ENCODE results near the gene EDRF1.

The EDRF1 gene

GRCh38 chr10:125684581-125684980 is 34.9 kb upstream of the EDRF1 start:
- DNase-seq (ENCODE audit: low read depth) = no peak
- TF ChIP-seq CTCF (IDR thresholded peaks at IDR 0.05; ENCODE audit: control insufficient read depth, insufficient read depth, low read depth, low read length, missing control alignments) = no peak
- H3K4me3 ChIP-seq (ENCODE audit: control insufficient read depth, low read depth, low read length) = no peak overlapping the region

DNA sequence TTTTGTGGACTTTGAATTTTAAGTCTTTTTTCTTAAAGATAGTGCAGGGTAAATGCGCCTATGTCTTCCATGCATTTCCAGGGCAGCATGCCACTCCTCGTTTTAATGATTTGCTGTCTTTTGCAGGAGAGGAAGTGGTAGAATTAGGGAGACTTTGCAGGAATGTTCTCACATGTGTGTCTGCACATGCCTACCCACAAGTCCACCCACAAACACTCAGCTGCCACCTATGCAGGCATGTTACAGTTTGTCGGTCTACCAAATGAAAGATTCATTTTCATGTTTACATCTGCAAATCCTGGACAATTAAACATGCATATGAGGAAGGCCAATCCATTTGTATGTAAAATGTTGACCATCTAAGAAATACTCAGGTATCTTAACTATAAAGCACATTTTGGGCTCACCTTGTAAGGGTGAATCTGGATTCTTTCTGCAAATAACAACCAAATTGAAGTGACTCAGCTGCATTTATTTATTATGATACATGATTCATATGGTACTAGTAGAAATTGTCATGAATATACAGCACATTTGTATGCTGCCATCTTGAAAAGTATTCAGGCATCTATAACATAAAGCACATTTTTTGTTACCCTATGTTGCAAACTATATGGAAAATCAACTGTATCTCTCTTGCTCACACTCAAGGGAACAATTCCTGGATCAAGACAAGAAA is 31.9 kb upstream of the EDRF1 start:
- no peak overlapping the region for H3K4me3 ChIP-seq (ENCODE audit: control insufficient read depth, low read depth, low read length)
- DNase-seq (ENCODE audit: low read depth) = no peak
- TF ChIP-seq CTCF (IDR thresholded peaks at IDR 0.05; ENCODE audit: control insufficient read depth, insufficient read depth, low read depth, low read length, missing control alignments) = no peak

- TF ChIP-seq CTCF (IDR thresholded peaks at IDR 0.05; ENCODE audit: control insufficient read depth, insufficient read depth, low read depth, low read length, missing control alignments) = no peak
- no peak for DNase-seq (ENCODE audit: low read depth)
- H3K4me3 ChIP-seq (ENCODE audit: control insufficient read depth, low read depth, low read length) = no peak overlapping the region
These were observed 29.4 kb upstream of the EDRF1 start for GRCh38 chr10:125689955-125690569.

DNA sequence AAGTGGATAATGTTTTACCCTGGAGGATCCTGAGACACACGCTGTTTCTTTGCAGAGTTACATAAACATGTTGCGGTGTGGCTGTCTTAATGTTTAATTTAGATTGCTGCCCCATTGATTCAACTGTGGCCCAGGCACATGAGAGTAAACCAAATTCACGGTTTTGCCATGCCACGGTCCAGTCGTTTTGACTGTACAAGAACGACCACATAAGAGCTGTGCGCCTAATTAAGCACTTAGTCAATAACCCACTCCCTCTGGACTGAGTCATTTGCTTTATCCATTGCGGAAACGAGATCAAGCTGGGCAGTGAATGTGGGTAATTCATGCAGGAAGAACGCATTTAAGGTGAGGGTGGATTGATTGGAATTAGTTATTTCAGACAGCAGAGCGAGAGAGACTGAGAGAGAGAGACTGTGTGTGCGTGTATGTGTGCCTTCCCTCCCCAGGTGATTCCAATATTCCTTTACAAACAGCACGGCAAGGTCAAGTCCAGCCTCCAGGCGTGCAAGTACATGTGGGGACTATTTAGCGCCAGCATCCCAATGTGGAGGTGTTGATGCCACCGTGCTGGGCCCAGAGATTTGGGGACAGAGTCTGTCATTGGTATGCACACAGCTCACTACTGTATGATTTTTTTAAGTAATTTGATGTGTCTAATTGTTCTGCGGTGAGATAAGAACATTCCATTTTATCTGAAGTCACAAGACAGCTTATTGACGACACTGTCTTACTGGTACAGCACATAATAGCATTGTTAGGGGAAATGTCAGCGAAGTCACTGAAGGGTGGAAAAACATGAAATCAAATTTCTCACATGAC is 28.1 kb upstream of the EDRF1 start:
- TF ChIP-seq CTCF (IDR thresholded peaks at IDR 0.05; ENCODE audit: control insufficient read depth, insufficient read depth, low read depth, low read length, missing control alignments) = no peak
- no peak overlapping the region for H3K4me3 ChIP-seq (ENCODE audit: control insufficient read depth, low read depth, low read length)
- peak; percentile 78 for DNase-seq (ENCODE audit: low read depth)

DNA sequence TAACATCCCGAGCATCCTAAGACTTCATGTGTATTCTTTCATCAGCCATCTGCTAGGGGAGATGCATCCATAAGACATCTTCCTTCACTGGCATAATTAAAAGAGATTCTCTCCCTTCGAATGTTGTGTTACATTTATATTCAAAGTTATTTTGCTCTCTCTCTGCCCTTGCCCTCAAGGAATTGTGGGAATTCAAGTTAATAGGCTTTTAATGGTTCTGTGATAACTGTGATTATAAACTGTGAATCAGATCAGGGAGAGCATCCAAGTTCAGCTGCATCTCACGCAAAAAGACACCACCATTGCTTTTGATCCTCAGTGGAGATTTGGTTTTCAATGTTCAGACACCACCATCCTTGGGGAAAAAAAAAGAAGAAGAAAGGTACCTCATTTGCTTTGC is 27.3 kb upstream of the EDRF1 start:
- no peak for TF ChIP-seq CTCF (IDR thresholded peaks at IDR 0.05; ENCODE audit: control insufficient read depth, insufficient read depth, low read depth, low read length, missing control alignments)
- peak; percentile 57 for DNase-seq (ENCODE audit: low read depth)
- H3K4me3 ChIP-seq (ENCODE audit: control insufficient read depth, low read depth, low read length) = no peak overlapping the region

- no peak overlapping the region for H3K4me3 ChIP-seq (ENCODE audit: control insufficient read depth, low read depth, low read length)
- no peak for TF ChIP-seq CTCF (IDR thresholded peaks at IDR 0.05; ENCODE audit: control insufficient read depth, insufficient read depth, low read depth, low read length, missing control alignments)
- DNase-seq (ENCODE audit: low read depth) = peak; percentile 86
These were observed 26.6 kb upstream of the EDRF1 start for GRCh38 chr10:125692601-125693523.

All from AG09309 (cell line).